Uterus (tissue), 2 donors: ENCODE data around the gene CDKN2B-AS1.

Experiments used
- CTCF ChIP-seq, 4 experiments: fragments of 200-600 bp in 2 of 4; fragments of 450-650 bp in 2 of 4; sonication (generic) in 2 of 4; IDR thresholded peaks; one replicate each; pipeline ENCODE4 v1.5.1; 2016 to 2019; ENCODE audit warnings: antibody characterized with exemption in 4 of 4, mild to moderate bottlenecking in 2 of 4, moderate library complexity in 1 of 4
- POLR2A ChIP-seq, 2 donors: fragments of 450-650 bp; IDR thresholded peaks; one replicate each; pipeline ENCODE4 v1.6.1; 2016; ENCODE audit warnings: antibody characterized with exemption in 2 of 2, mild to moderate bottlenecking in 1 of 2, moderate library complexity in 1 of 2

DNA sequence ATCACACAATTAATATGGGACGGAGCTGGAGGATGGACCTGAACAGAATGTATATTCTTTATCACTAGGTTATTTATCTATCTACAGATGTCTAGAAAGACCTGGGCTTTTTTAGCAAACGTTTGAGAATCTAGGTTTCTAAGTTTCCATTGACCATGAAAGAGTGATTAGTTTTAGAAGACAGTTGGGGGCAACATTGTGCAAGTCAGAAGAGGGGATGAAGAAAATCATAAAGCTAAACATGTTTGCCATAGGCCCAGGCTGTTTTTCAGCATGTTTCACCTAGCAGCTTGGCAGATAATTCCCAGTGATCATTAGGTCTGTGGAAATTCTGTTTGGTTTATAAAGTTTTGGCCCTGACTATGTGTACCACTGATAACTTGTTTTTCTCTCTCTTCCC, 58.6 kb downstream of the CDKN2B-AS1 start:
- TF ChIP-seq POLR2A (IDR thresholded peaks at IDR 0.05): no peak
- no peak for TF ChIP-seq CTCF (IDR thresholded peaks at IDR 0.05)
